Measurements from ENCODE around the gene FHAD1.
"Not testable (repeated sequence)": the region's sequence is repeated elsewhere in the genome, so short reads cannot be mapped to it uniquely, and the experiment has no call there.

FHAD1 gene

DNA sequence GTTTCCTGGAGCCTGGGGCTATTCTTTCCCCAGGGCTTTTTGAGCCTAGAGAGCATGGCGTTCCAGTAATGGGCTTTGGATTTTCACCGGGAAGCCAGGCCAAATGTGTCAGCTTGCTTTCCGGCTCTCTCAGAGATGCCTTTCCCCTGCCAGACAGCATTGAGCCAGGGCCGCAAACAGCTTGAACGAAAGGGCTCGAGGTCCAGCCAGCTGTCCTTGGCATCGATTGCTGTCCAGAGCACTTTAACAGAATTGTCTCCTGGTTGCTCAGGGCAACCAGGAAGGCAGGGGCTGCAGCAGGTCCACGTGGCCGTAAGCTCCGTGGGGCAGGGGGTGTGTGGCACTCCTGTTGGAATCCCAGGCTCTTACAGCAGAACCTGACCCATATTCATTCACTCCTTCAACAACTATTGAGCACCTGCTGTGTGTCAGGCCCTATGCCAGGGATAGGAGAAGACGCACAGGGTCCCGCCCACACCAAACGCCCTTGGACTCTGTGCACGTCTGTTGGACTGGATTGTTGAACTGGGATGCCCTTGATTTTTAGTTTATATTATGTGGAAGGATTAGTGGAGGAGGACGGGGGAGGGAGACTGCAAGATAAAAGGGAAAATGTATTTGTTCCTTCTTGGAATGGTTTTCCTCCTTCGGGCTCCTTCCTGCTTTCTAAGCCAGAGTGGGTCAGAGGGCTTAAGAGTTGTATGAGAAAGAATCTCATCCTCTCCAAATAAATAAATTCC lies 123.9 kb downstream of the FHAD1 start:
- Histone ChIP-seq H3K4me1 (ENCODE audit: control insufficient read depth, insufficient read depth, low read depth, low read length) (peaks cover 2% of the 10 kb centered on the region), H3K9me3 (ENCODE audit: control insufficient read depth, low read length) (no peaks in the 10 kb centered on the region), H4K8ac (ENCODE audit: low read length) (no peak overlapping the region), H3K36me3 (ENCODE audit: control insufficient read depth in 1 of 2, insufficient read depth in 2 of 2, low read depth in 1 of 2, low read length in 2 of 2) (no peaks in the 10 kb centered on the region), H3K18ac (ENCODE audit: low read depth in 1 of 2, low read length in 2 of 2) (no peak overlapping the region), H3K9ac (ENCODE audit: low read length) (no peak overlapping the region), H3K79me1 (replicated peaks; ENCODE audit: low read length, poor library complexity, severe bottlenecking) (no peaks in the 10 kb centered on the region), H3K4ac (ENCODE audit: low read depth in 1 of 2, low read length in 2 of 2) (no peak overlapping the region), H2BK15ac (ENCODE audit: low read depth, poor library complexity, severe bottlenecking) (no peak overlapping the region), H3K23ac (ENCODE audit: low read length in 2 of 2) (no peak overlapping the region), H2BK12ac (ENCODE audit: low read length in 2 of 2) (no peak overlapping the region), H3K14ac (ENCODE audit: low read length in 2 of 2) (no peak overlapping the region), H2AFZ (ENCODE audit: low read depth, low read length) (no peak overlapping the region), H3K27me3 (ENCODE audit: control insufficient read depth in 1 of 2, insufficient read depth in 1 of 2, low read length in 2 of 2) (peaks cover 0 to 13% of the 10 kb centered on the region in 2 experiments), H4K91ac (ENCODE audit: low read length) (no peak overlapping the region), H3K4me3 (ENCODE audit: insufficient read depth in 1 of 2, low read depth in 1 of 2, low read length in 2 of 2) (no peak overlapping the region), H3K27ac (ENCODE audit: low read length, poor library complexity, severe bottlenecking) (no peak overlapping the region), H2BK5ac (ENCODE audit: low read depth, low read length, poor library complexity, severe bottlenecking) (no peak overlapping the region), H2AK5ac (ENCODE audit: low read length, severe bottlenecking) (no peak overlapping the region), H2BK120ac (ENCODE audit: low read depth, low read length) (no peak overlapping the region), H3K4me2 (ENCODE audit: low read length, poor library complexity, severe bottlenecking) (no peak overlapping the region)
- WGBS, result 83% methylated on average over 15 of the region's 16 CpGs
- DNase-seq, result no peak

DNA sequence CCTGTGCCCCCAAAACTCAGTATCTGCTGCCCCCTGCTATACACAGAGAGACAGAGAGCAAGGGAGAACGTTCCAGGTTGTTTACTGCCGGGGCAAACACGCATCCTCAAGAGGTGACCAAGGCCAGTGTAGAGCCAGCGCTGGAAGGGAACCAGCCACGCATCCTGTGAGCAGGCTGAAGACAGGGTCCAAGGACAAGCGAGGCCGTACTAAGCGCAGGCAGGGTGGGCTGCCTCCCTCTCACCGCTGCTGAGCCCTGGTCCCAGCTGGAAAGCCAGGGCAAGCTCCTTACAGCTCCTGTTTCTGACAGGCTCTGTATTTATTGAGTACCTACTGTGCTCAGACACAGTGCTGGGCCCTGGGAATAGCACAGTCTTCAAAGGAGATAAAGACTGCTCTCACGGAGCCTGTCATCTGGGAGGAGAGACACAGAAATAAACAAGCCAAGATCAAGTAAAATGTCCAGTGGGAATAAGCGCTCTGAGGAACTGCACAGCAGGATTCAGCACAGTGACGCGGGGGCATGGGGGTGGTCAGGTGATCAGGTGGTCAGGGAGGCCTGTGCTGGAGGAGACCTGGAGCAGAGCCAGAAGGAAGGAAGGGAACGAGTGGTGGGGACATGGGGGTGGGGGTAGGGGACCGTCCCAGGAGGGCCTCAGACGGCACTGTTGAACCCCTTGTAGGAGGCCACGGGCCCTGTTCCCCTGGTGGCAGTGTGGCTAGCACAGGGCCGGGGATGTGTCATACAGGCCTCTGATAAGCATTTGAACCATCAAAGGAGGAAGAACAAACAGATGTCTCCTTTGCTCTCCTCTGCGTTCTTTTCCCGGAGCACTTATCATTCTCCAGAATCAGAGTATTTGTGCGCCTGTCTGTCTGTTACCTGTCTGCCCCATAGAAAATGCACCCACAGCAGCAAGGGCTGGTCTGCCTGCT lies 124.9 kb downstream of the FHAD1 start:
- peaks cover 0 to 10% of the 10 kb centered on the region in 2 experiments for H3K27me3 ChIP-seq (ENCODE audit: control insufficient read depth in 1 of 2, insufficient read depth in 1 of 2, low read length in 2 of 2)
- no peaks in the 10 kb centered on the region for H3K79me1 ChIP-seq (replicated peaks; ENCODE audit: low read length, poor library complexity, severe bottlenecking)

DNA sequence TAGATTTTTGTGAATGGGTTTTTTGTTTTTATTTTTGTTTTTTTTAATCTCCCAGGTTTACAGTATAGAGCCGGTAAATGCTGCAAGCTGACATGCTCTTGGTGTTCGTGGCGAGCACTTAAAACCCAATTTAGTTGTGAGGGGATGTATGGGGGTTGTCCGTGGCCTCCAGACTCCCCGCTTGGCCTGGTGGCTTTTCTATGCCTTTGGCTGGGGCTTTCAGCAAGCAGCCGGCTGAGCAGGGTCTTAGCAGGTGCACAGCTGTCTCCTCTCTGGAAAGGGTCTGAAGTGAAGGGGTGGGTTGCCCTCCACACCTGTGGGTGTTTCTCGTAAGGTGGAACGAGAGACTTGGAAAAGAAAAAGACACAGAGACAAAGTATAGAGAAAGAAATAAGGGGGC lies 131.7 kb downstream of the FHAD1 start:
- Histone ChIP-seq H3K27ac (ENCODE audit: low read length, poor library complexity, severe bottlenecking) (no peak overlapping the region), H2AK5ac (ENCODE audit: low read length, severe bottlenecking) (no peak overlapping the region), H4K8ac (ENCODE audit: low read length) (no peak overlapping the region), H2BK12ac (ENCODE audit: low read length in 2 of 2) (no peak overlapping the region), H3K79me1 (replicated peaks; ENCODE audit: low read length, poor library complexity, severe bottlenecking) (no peaks in the 10 kb centered on the region), H3K4ac (ENCODE audit: low read depth in 1 of 2, low read length in 2 of 2) (no peak overlapping the region), H3K27me3 (ENCODE audit: control insufficient read depth in 1 of 2, insufficient read depth in 1 of 2, low read length in 2 of 2) (peaks cover 15 to 32% of the 10 kb centered on the region in 2 experiments), H3K9ac (ENCODE audit: low read length) (no peak overlapping the region), H4K91ac (ENCODE audit: low read length) (no peak overlapping the region), H3K14ac (ENCODE audit: low read length in 2 of 2) (no peak overlapping the region), H2BK120ac (ENCODE audit: low read depth, low read length) (no peak overlapping the region), H3K9me3 (ENCODE audit: control insufficient read depth, low read length) (no peaks in the 10 kb centered on the region), H2BK5ac (ENCODE audit: low read depth, low read length, poor library complexity, severe bottlenecking) (no peak overlapping the region), H3K4me2 (ENCODE audit: low read length, poor library complexity, severe bottlenecking) (no peak overlapping the region), H3K23ac (ENCODE audit: low read length in 2 of 2) (no peak overlapping the region), H3K36me3 (ENCODE audit: control insufficient read depth in 1 of 2, insufficient read depth in 2 of 2, low read depth in 1 of 2, low read length in 2 of 2) (no peaks in the 10 kb centered on the region), H3K4me1 (ENCODE audit: control insufficient read depth, insufficient read depth, low read depth, low read length) (no peaks in the 10 kb centered on the region), H2AFZ (ENCODE audit: low read depth, low read length) (no peak overlapping the region), H3K18ac (ENCODE audit: low read depth in 1 of 2, low read length in 2 of 2) (no peak overlapping the region), H3K4me3 (ENCODE audit: insufficient read depth in 1 of 2, low read depth in 1 of 2, low read length in 2 of 2) (no peak overlapping the region), H2BK15ac (ENCODE audit: low read depth, poor library complexity, severe bottlenecking) (no peak overlapping the region)
- 94% methylated on average over 8 of the region's 8 CpGs for WGBS
- no peak for DNase-seq

More for the DNA sequence above, 124.9 kb downstream of the FHAD1 start:
- Histone ChIP-seq H3K4me2 (ENCODE audit: low read length, poor library complexity, severe bottlenecking) (no peak overlapping the region), H2BK120ac (ENCODE audit: low read depth, low read length) (no peak overlapping the region), H3K9me3 (ENCODE audit: control insufficient read depth, low read length) (no peaks in the 10 kb centered on the region), H2BK12ac (ENCODE audit: low read length in 2 of 2) (no peak overlapping the region), H3K14ac (ENCODE audit: low read length in 2 of 2) (peak overlapping the region in 1 of 2 experiments; percentile 26), H2BK5ac (ENCODE audit: low read depth, low read length, poor library complexity, severe bottlenecking) (no peak overlapping the region), H3K4me1 (ENCODE audit: control insufficient read depth, insufficient read depth, low read depth, low read length) (peaks cover 2% of the 10 kb centered on the region), H2AK5ac (ENCODE audit: low read length, severe bottlenecking) (no peak overlapping the region), H4K8ac (ENCODE audit: low read length) (peak overlapping the region; percentile 76), H3K36me3 (ENCODE audit: control insufficient read depth in 1 of 2, insufficient read depth in 2 of 2, low read depth in 1 of 2, low read length in 2 of 2) (no peaks in the 10 kb centered on the region), H3K9ac (ENCODE audit: low read length) (no peak overlapping the region), H3K23ac (ENCODE audit: low read length in 2 of 2) (no peak overlapping the region), H3K18ac (ENCODE audit: low read depth in 1 of 2, low read length in 2 of 2) (peak overlapping the region in 1 of 2 experiments; percentile 34), H3K4ac (ENCODE audit: low read depth in 1 of 2, low read length in 2 of 2) (peak overlapping the region in 1 of 2 experiments; percentile 1), H3K4me3 (ENCODE audit: insufficient read depth in 1 of 2, low read depth in 1 of 2, low read length in 2 of 2) (no peak overlapping the region), H2AFZ (ENCODE audit: low read depth, low read length) (no peak overlapping the region), H4K91ac (ENCODE audit: low read length) (peak overlapping the region; percentile 79), H2BK15ac (ENCODE audit: low read depth, poor library complexity, severe bottlenecking) (peak overlapping the region; percentile 3), H3K27ac (ENCODE audit: low read length, poor library complexity, severe bottlenecking) (no peak overlapping the region)
- WGBS, result 79% methylated on average over 21 of the region's 21 CpGs
- DNase-seq, result peak; percentile 21

DNA sequence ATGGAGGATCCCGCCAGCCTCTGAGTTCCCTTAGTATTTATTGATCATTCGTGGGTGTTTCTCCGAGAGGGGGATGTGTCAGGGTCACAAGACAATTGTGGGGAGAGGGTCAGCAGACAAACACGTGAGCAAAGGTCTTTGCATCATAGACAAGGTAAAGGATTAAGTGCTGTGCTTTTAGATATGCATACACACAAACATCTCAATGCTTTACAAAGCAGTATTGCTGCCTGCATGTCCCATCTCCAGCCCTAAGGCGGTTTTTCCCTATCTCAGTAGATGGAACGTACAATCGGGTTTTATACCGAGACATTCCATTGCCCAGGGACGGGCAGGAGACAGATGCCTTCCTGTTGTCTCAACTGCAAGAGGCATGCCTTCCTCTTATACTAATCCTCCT lies 132.1 kb downstream of the FHAD1 start:
- DNase-seq, result not testable (repeated sequence)

More for the DNA sequence above, 132.1 kb downstream of the FHAD1 start:
- not testable (repeated sequence) for H3K4ac ChIP-seq (ENCODE audit: low read depth in 1 of 2, low read length in 2 of 2); H3K79me1 ChIP-seq (replicated peaks; ENCODE audit: low read length, poor library complexity, severe bottlenecking); H2AK5ac ChIP-seq (ENCODE audit: low read length, severe bottlenecking); H2BK5ac ChIP-seq (ENCODE audit: low read depth, low read length, poor library complexity, severe bottlenecking); H3K27ac ChIP-seq (ENCODE audit: low read length, poor library complexity, severe bottlenecking); H2BK120ac ChIP-seq (ENCODE audit: low read depth, low read length); H3K4me1 ChIP-seq (ENCODE audit: control insufficient read depth, insufficient read depth, low read depth, low read length); H4K91ac ChIP-seq (ENCODE audit: low read length); H4K8ac ChIP-seq (ENCODE audit: low read length); H3K4me3 ChIP-seq (ENCODE audit: insufficient read depth in 1 of 2, low read depth in 1 of 2, low read length in 2 of 2); H3K14ac ChIP-seq (ENCODE audit: low read length in 2 of 2); H3K9ac ChIP-seq (ENCODE audit: low read length); H3K9me3 ChIP-seq (ENCODE audit: control insufficient read depth, low read length); H2BK12ac ChIP-seq (ENCODE audit: low read length in 2 of 2); H3K23ac ChIP-seq (ENCODE audit: low read length in 2 of 2); H3K4me2 ChIP-seq (ENCODE audit: low read length, poor library complexity, severe bottlenecking); H2BK15ac ChIP-seq (ENCODE audit: low read depth, poor library complexity, severe bottlenecking); H3K18ac ChIP-seq (ENCODE audit: low read depth in 1 of 2, low read length in 2 of 2); H3K36me3 ChIP-seq (ENCODE audit: control insufficient read depth in 1 of 2, insufficient read depth in 2 of 2, low read depth in 1 of 2, low read length in 2 of 2); H2AFZ ChIP-seq (ENCODE audit: low read depth, low read length)
- 48% methylated on average over 5 of the region's 9 CpGs for WGBS
- peaks cover 17 to 32% of the 10 kb centered on the region in 2 experiments for H3K27me3 ChIP-seq (ENCODE audit: control insufficient read depth in 1 of 2, insufficient read depth in 1 of 2, low read length in 2 of 2)

Measured in mesenchymal stem cell (in vitro differentiated cells and primary cell).